IgD-negative memory B cell (primary cell): ENCODE measurements around the gene SMIM26. TPM values are rescaled to one million over a fixed set of nuclear protein-coding genes. Genes with fewer than 3 reads are reported as not detected.

Experiments used
- H3K27ac Mint-ChIP-seq, 3 donors: one replicate each; pipeline ENCODE4 v1.8.0; 2020 to 2022; ENCODE audit warnings: mild to moderate bottlenecking in 3 of 3, mixed read lengths in 3 of 3, moderate library complexity in 1 of 3
- H3K27me3 Mint-ChIP-seq: one replicate; pipeline ENCODE4 v1.8.0; 2021; ENCODE audit warnings: mixed read lengths
- H3K36me3 Mint-ChIP-seq: one replicate; pipeline ENCODE4 v1.8.0; 2020; ENCODE audit warnings: mild to moderate bottlenecking, mixed read lengths
- H3K4me1 Mint-ChIP-seq, 3 donors: one replicate each; pipeline ENCODE4 v1.8.0; 2020 to 2022; ENCODE audit warnings: mixed read lengths in 3 of 3, mild to moderate bottlenecking in 1 of 3
- H3K4me3 Mint-ChIP-seq, 4 donors: one replicate each; pipeline ENCODE4 v1.8.0; 2020 to 2022; ENCODE audit warnings: mild to moderate bottlenecking in 4 of 4, mixed read lengths in 4 of 4, moderate library complexity in 3 of 4
- H3K9me3 Mint-ChIP-seq, 3 donors: one replicate each; pipeline ENCODE4 v1.8.0; 2020 to 2021; ENCODE audit warnings: mixed read lengths in 3 of 3, mild to moderate bottlenecking in 1 of 3
- polyA plus RNA-seq: library from polyadenylated mRNA; unstranded; fragments of 300-500 nt; fragmentation: Illumina TruSeq; gene quantifications from one replicate; pipeline ENCODE4 v1.2.3, GENCODE V29; 2021

The SMIM26 gene
- polyA plus RNA-seq, 1 donor from 2014 or later: 202 TPM

GRCh38 chr20:18545566-18545965 lies 21.7 kb upstream of the SMIM26 start:
- Mint-ChIP-seq H3K27ac (peak overlapping the region in 2 of 3 donors; percentile 53 to 88), H3K4me1 (no peaks in the 10 kb centered on the region), H3K36me3 (peaks cover 2% of the 10 kb centered on the region), H3K27me3 (no peaks in the 10 kb centered on the region), H3K9me3 (no peaks in the 10 kb centered on the region), H3K4me3 (no peak overlapping the region)

GRCh38 chr20:18548465-18548864 lies 18.8 kb upstream of the SMIM26 start:
- Mint-ChIP-seq H3K27me3 (no peaks in the 10 kb centered on the region), H3K4me1 (no peaks in the 10 kb centered on the region), H3K9me3 (no peaks in the 10 kb centered on the region), H3K4me3 (no peak overlapping the region), H3K36me3 (peaks cover 2% of the 10 kb centered on the region), H3K27ac (no peak overlapping the region)

GRCh38 chr20:18553746-18554145 lies 13.5 kb upstream of the SMIM26 start:
- Mint-ChIP-seq H3K9me3 (no peaks in the 10 kb centered on the region), H3K4me1 (no peaks in the 10 kb centered on the region), H3K4me3 (no peak overlapping the region), H3K36me3 (peaks cover 18% of the 10 kb centered on the region), H3K27me3 (no peaks in the 10 kb centered on the region), H3K27ac (peak overlapping the region in 1 of 3 donors; percentile 53)

DNA sequence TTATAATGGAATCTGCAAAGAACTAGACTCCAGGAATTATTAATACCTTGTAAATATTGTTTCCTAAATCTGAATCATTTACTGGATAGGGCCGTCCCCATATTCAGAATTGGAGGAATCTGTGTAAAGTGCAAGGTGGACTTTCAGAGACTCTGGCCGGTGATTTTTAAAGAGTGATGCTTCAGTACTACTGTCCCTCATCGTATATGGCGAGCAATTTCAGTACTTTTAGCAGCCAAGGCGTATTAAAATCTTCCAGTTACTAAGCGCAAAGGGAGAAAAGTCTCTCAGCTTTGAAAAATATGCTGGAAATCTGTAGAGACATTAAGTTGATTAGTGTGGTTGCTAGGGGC lies 483 bp downstream of the SMIM26 start:
- Mint-ChIP-seq H3K4me1 (peaks cover 18 to 25% (median 21%) of the 10 kb centered on the region in 3 donors), H3K36me3 (peaks cover 8% of the 10 kb centered on the region), H3K4me3 (peak overlapping the region; percentile 92 to 99 (median 97)), H3K9me3 (peaks cover 3 to 4% (median 3%) of the 10 kb centered on the region in 3 donors), H3K27me3 (no peaks in the 10 kb centered on the region), H3K27ac (peak overlapping the region; percentile 84 to 98 (median 98))

- Mint-ChIP-seq H3K36me3 (peaks cover 8% of the 10 kb centered on the region), H3K9me3 (peaks cover 3 to 4% (median 3%) of the 10 kb centered on the region in 3 donors), H3K4me1 (peaks cover 18 to 25% (median 21%) of the 10 kb centered on the region in 3 donors), H3K4me3 (no peak overlapping the region), H3K27ac (no peak overlapping the region), H3K27me3 (no peaks in the 10 kb centered on the region)
Observed at GRCh38 chr20:18571009-18571408, 3.8 kb downstream of the SMIM26 start.

DNA sequence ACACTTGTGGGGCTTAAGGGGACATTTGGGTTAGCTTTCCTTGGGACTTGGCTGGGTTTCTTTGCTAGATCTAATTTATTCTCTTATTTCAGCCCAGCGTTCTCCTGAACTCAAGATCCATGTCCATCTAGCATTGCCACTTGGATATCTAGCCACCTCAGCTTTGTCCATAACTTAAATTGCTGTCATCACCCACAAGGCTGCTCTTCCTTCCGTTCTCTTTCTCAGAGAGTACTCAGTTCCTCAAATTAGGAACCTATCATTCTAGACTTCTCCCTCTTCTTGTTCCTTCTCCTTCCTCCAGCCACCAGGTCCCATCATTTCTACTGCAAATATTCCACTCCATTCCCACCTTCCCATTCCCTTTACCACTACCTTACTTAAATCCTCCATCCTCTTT lies 4.3 kb downstream of the SMIM26 start:
- H3K4me1 Mint-ChIP-seq: peaks cover 16 to 23% (median 19%) of the 10 kb centered on the region in 3 donors
- H3K9me3 Mint-ChIP-seq: peaks cover 3 to 4% (median 3%) of the 10 kb centered on the region in 3 donors
- H3K27ac Mint-ChIP-seq: peak overlapping the region in 1 of 3 donors; percentile 39
- peaks cover 8% of the 10 kb centered on the region for H3K36me3 Mint-ChIP-seq
- H3K27me3 Mint-ChIP-seq: no peaks in the 10 kb centered on the region
- peak overlapping the region in 1 of 4 donors; percentile 63 for H3K4me3 Mint-ChIP-seq

DNA sequence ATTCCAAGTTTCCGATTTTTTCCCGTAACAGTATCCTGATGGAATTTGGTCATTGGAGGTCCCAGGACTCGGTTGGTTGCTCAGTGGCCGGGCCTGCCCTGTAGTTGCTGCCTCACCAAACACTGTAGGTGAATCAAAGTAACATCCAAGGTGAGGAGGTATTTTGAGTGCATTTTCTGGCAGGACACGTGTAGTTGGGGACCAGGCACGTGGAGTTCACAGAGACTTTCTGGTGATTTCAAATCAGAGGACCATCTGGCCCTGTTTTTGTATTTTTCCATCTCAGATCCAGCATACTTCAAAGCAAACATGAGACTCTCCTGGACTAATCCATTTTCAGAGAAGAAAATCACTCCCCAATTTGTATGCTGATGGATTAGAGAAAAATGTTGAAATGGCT lies 10.7 kb downstream of the SMIM26 start:
- peak overlapping the region in 1 of 3 donors; percentile 57 for H3K27ac Mint-ChIP-seq
- H3K36me3 Mint-ChIP-seq: peaks cover 1% of the 10 kb centered on the region
- no peaks in the 10 kb centered on the region for H3K27me3 Mint-ChIP-seq
- H3K4me1 Mint-ChIP-seq: no peaks in the 10 kb centered on the region
- no peak overlapping the region for H3K4me3 Mint-ChIP-seq
- H3K9me3 Mint-ChIP-seq: no peaks in the 10 kb centered on the region

GRCh38 chr20:18578581-18578980 lies 11.3 kb downstream of the SMIM26 start:
- Mint-ChIP-seq H3K27me3 (no peaks in the 10 kb centered on the region), H3K4me3 (peak overlapping the region in 1 of 4 donors; percentile 33), H3K36me3 (peaks cover 1% of the 10 kb centered on the region), H3K4me1 (no peaks in the 10 kb centered on the region), H3K9me3 (no peaks in the 10 kb centered on the region), H3K27ac (no peak overlapping the region)

DNA sequence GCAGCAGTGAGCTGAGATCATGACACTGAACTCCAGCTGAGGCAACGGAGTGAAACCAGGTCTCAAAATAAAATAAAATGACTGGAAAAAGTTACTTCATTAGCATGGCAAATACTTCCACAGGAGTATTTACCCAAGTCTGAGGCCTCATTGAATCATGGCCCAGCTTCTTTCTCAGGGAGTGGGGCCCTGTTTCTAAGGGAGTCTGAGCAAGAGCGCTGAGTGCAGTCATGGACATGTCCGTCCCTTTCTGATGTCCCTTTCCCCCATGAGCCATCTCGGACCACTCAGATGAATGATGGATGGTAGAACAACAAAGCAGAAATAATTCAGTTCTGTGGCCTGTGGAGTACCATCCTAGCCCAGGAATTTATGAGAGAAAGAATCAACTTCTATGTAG lies 12.8 kb downstream of the SMIM26 start:
- peaks cover 1% of the 10 kb centered on the region for H3K36me3 Mint-ChIP-seq
- no peak overlapping the region for H3K27ac Mint-ChIP-seq
- H3K27me3 Mint-ChIP-seq: peaks cover 2% of the 10 kb centered on the region

DNA sequence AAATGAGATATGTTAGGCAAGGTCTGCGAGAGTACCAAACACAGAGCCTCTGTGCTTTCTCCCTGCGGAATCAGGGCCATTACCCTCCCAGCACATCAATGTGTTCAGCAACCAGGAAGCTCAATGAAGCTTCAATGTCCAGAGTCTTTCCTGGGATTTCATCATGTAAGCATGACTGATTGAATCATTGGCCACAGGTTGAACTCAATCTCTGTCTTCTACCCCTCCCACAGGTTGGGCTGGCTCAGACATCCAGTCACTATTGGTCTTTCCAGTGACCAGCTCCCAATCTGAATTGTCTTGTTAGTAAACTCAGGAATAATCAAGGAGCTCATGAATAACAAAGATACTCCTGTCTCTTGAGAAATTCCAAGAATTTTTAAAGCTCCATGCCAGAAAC lies 17.9 kb downstream of the SMIM26 start:
- peaks cover 18 to 24% (median 23%) of the 10 kb centered on the region in 3 donors for H3K4me1 Mint-ChIP-seq
- no peak overlapping the region for H3K4me3 Mint-ChIP-seq
- H3K27ac Mint-ChIP-seq: no peak overlapping the region
- H3K27me3 Mint-ChIP-seq: peaks cover 2% of the 10 kb centered on the region
- no peaks in the 10 kb centered on the region for H3K9me3 Mint-ChIP-seq
- peaks cover 1% of the 10 kb centered on the region for H3K36me3 Mint-ChIP-seq

More for the DNA sequence above, 12.8 kb downstream of the SMIM26 start:
- Mint-ChIP-seq H3K4me1 (no peaks in the 10 kb centered on the region), H3K4me3 (no peak overlapping the region), H3K9me3 (no peaks in the 10 kb centered on the region)

- Mint-ChIP-seq H3K9me3 (no peaks in the 10 kb centered on the region), H3K4me3 (peak within 1 kb of the TSS; percentile 90 to 99 (median 94)), H3K4me1 (peaks cover 19 to 25% (median 24%) of the 10 kb centered on the region in 3 donors), H3K27me3 (peaks cover 2% of the 10 kb centered on the region), H3K27ac (peak within 1 kb of the TSS; percentile 66 to 94 (median 93)), H3K36me3 (no peaks in the 10 kb centered on the region)
Observed at GRCh38 chr20:18587665-18588573, 20.7 kb downstream of the SMIM26 start, which contains the start of gene DTD1. TSS of gene DTD1 (plus strand) at chr20:18588054. CDS start at chr20:18588073, 19 bp downstream.

GRCh38 chr20:18588574-18588933 lies 21.3 kb downstream of the SMIM26 start:
- Mint-ChIP-seq H3K27me3 (peaks cover 2% of the 10 kb centered on the region), H3K4me1 (peaks cover 19 to 25% (median 24%) of the 10 kb centered on the region in 3 donors), H3K4me3 (peak overlapping the region; percentile 90 to 95 (median 93)), H3K9me3 (no peaks in the 10 kb centered on the region), H3K27ac (peak overlapping the region; percentile 66 to 94 (median 93)), H3K36me3 (peaks cover 2% of the 10 kb centered on the region)

DNA sequence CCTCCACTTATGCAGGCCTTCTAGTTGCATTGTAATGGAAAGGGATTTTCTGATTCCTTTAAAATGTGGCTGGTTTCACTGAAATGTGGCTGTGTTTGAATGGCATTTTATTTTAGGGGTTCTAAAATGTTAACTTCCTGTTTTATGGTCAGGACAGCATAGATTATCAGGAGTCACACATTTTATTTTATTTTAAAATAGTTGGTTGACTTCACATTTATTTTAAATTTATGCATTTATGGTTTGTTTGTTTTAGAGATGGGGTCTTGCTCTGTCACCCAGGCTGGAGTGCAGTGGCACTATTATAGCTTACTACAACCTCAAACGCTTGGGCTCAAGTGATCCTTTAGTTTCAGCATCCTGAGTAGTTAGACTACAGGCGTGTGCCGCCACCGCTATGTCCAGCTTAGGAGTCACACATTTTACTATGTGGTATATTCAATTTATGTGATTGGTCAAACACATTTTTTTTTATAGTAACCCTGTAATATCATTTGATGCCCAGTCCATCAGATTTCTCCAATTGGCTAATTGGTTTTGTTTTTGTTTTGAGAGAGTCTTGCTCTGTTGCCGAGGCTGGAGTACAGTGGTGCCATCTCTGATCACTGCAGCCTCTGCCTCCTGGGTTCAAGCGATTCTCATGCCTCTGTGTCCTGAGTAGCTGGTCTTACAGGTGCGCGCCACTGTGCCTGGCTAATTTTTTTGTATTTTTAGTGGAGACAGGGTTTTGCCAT lies 22.9 kb downstream of the SMIM26 start:
- Mint-ChIP-seq H3K27ac (peak overlapping the region; percentile 31 to 94 (median 66)), H3K4me3 (peak overlapping the region in 3 of 4 donors; percentile 56 to 90 (median 77)), H3K9me3 (no peaks in the 10 kb centered on the region), H3K4me1 (peaks cover 19 to 25% (median 24%) of the 10 kb centered on the region in 3 donors), H3K27me3 (no peaks in the 10 kb centered on the region), H3K36me3 (peaks cover 4% of the 10 kb centered on the region)

GRCh38 chr20:18596270-18596669 lies 29.0 kb downstream of the SMIM26 start:
- peaks cover 15% of the 10 kb centered on the region for H3K36me3 Mint-ChIP-seq
- no peaks in the 10 kb centered on the region for H3K27me3 Mint-ChIP-seq
- H3K4me3 Mint-ChIP-seq: no peak overlapping the region
- H3K9me3 Mint-ChIP-seq: no peaks in the 10 kb centered on the region
- peak overlapping the region in 1 of 3 donors; percentile 46 for H3K27ac Mint-ChIP-seq
- H3K4me1 Mint-ChIP-seq: peaks cover 0 to 5% (median 0%) of the 10 kb centered on the region in 3 donors

- H3K4me3 Mint-ChIP-seq: no peak overlapping the region
- no peak overlapping the region for H3K27ac Mint-ChIP-seq
- H3K36me3 Mint-ChIP-seq: peaks cover 5% of the 10 kb centered on the region
- no peaks in the 10 kb centered on the region for H3K9me3 Mint-ChIP-seq
- H3K4me1 Mint-ChIP-seq: peaks cover 0 to 3% (median 0%) of the 10 kb centered on the region in 3 donors
- H3K27me3 Mint-ChIP-seq: no peaks in the 10 kb centered on the region
Observed at GRCh38 chr20:18609741-18610140, 42.5 kb downstream of the SMIM26 start.
